Measurements from ENCODE around the gene EFNA5. TPM values are rescaled to one million over a fixed set of nuclear protein-coding genes. Genes with fewer than 3 reads are reported as not detected.

Gene EFNA5
- total and polyA plus RNA-seq, 2 of the 13 experiments (the other 11 are each of a cell fraction or from before 2014, with no cell fraction given) = not detected

- H3K4me1 ChIP-seq (ENCODE audit: insufficient read depth, low read length) = no peaks in the 10 kb centered on the region
- in situ Hi-C loops (cut with HindIII; ENCODE audit: extremely low pct_ligation_motif_present, low pct_unique_long_range_greater_than_20kb) (no loop called here), intact Hi-C loops (cut with micrococcal nuclease; ENCODE audit: unreplicated experiment) (no loop called here)
- no peak overlapping the region for H2AFZ ChIP-seq (ENCODE audit: low read length)
- CTCF ChIA-PET (ENCODE audit: low intra/inter-chr PET ratio, low total read pairs) = no interaction called here
- H3K36me3 ChIP-seq (replicated peaks in 1 of 2; ENCODE audit: control insufficient read depth in 1 of 2, insufficient read depth in 2 of 2, low read length in 2 of 2) = no peaks in the 10 kb centered on the region
- no TSS peak for BruUV-seq (replicated peaks)
- H4K20me1 ChIP-seq (ENCODE audit: insufficient read depth, low read length) = no peaks in the 10 kb centered on the region
- H3K27ac ChIP-seq (ENCODE audit: extremely low read length, insufficient read depth, low read length) = no peak overlapping the region
- H3K4me2 ChIP-seq (ENCODE audit: low read depth, low read length) = no peak overlapping the region
- DNase-seq (ENCODE audit: low spot score) (no peak), FAIRE-seq (no peak), ATAC-seq (no peak)
- POLR2A ChIA-PET = no interaction called here
- H3K27me3 ChIP-seq (ENCODE audit: control insufficient read depth in 1 of 2, insufficient read depth in 2 of 2, low read length in 2 of 2) = no peaks in the 10 kb centered on the region
- H3K4me3 ChIP-seq (replicated peaks in 1 of 3; ENCODE audit: insufficient read depth in 1 of 3, low read depth in 2 of 3, low read length in 3 of 3) = no peak overlapping the region
- H3K9me3 ChIP-seq (ENCODE audit: low read length) = no peaks in the 10 kb centered on the region
- WGBS (ENCODE audit: low lambda C conversion rate) = 46% methylated on average over 3 of the region's 3 CpGs
- H3K9ac ChIP-seq (ENCODE audit: insufficient read depth, low read depth, low read length) = no peak overlapping the region
- no peak for TF ChIP-seq GLI4 (CRISPR knock-in tag; IDR thresholded peaks at IDR 0.05; ENCODE audit: borderline replicate concordance)
- no peak for TF ChIP-seq PLRG1 (conservative IDR thresholded peaks at IDR 0.05)
- TF ChIP-seq ZNF510 (CRISPR knock-in tag; IDR thresholded peaks at IDR 0.05; ENCODE audit: low read depth) = no peak
- no peak for TF ChIP-seq ZNF704 (CRISPR knock-in tag; IDR thresholded peaks at IDR 0.05; ENCODE audit: borderline replicate concordance)
- no peak for TF ChIP-seq NFKB2 (CRISPR knock-in tag; IDR thresholded peaks at IDR 0.05; ENCODE audit: borderline replicate concordance)
- no peak for TF ChIP-seq MTERF4 (CRISPR knock-in tag; IDR thresholded peaks at IDR 0.05)
- TF ChIP-seq ZNF691 (CRISPR knock-in tag; IDR thresholded peaks at IDR 0.05; ENCODE audit: borderline replicate concordance, low read depth) = no peak
- no peak for TF ChIP-seq FOXP4 (CRISPR knock-in tag; IDR thresholded peaks at IDR 0.05)
- TF ChIP-seq ZNF44 (CRISPR knock-in tag; IDR thresholded peaks at IDR 0.05) = no peak
- no peak for TF ChIP-seq ZMYM2 (CRISPR knock-in tag; IDR thresholded peaks at IDR 0.05)
- TF ChIP-seq ZKSCAN1 (IDR thresholded peaks at IDR 0.05; ENCODE audit: low read length) = no peak
- TF ChIP-seq SRF (IDR thresholded peaks at IDR 0.05; ENCODE audit: low read depth, low read length) = no peak
- TF ChIP-seq PAF1 (CRISPR knock-in tag; IDR thresholded peaks at IDR 0.05) = no peak
- TF ChIP-seq JDP2 (CRISPR knock-in tag; IDR thresholded peaks at IDR 0.05; ENCODE audit: borderline replicate concordance) = no peak
- no peak for TF ChIP-seq AGO2 (optimal IDR thresholded peaks at IDR 0.05; ENCODE audit: low read depth, low read length)
- no peak for TF ChIP-seq ZBTB3 (CRISPR knock-in tag; IDR thresholded peaks at IDR 0.05; ENCODE audit: borderline replicate concordance, low read depth)
- no peaks in the 10 kb centered on the region for H3K79me2 ChIP-seq (ENCODE audit: insufficient read depth, low read length)
These were observed 65.7 kb downstream of the EFNA5 start for GRCh38 chr5:107604990-107605389.

Data from HepG2 (cell line).